RWPE2 (cell line): ENCODE results near the gene PSEN2.
"Not testable (repeated sequence)": the region's sequence is repeated elsewhere in the genome, so short reads cannot be mapped to it uniquely, and the experiment has no call there.

Experiments
- ATAC-seq: fragments of 200-7000 bp; cut with Tn5 transposase; 3 replicates; pipeline ENCODE4 v1.9.1; 2021; ENCODE audit warnings: low read depth
- DNase-seq: peaks from one replicate; pipeline ENCODE4 v3.0.0-alpha.2; 2020; ENCODE audit warnings: low spot score
- H3K27ac ChIP-seq: fragments of 450-650 bp; 2 replicates; pipeline ENCODE4 v1.5.1; 2017; ENCODE audit warnings: mild to moderate bottlenecking; ENCODE audit not compliant: poor library complexity, severe bottlenecking
- H3K27me3 ChIP-seq: fragments of 250-450 bp; sonication (Bioruptor Pico); 2 replicates; pipeline ENCODE4 v1.5.1; 2021; ENCODE audit warnings: mild to moderate bottlenecking, moderate library complexity; ENCODE audit not compliant: insufficient read depth, poor library complexity, severe bottlenecking
- H3K36me3 ChIP-seq: fragments of 250-450 bp; sonication (Bioruptor Pico); 2 replicates; pipeline ENCODE4 v1.5.1; 2020; ENCODE audit warnings: low read depth, mild to moderate bottlenecking, moderate library complexity
- H3K4me1 ChIP-seq: fragments of 250-450 bp; sonication (Bioruptor Pico); 2 replicates; pipeline ENCODE4 v1.5.1; 2021; ENCODE audit warnings: mild to moderate bottlenecking, moderate library complexity; ENCODE audit not compliant: insufficient read depth, poor library complexity, severe bottlenecking
- H3K4me3 ChIP-seq: fragments of 250-450 bp; sonication (Bioruptor Pico); 2 replicates; pipeline ENCODE4 v1.5.1; 2021; ENCODE audit warnings: mild to moderate bottlenecking, moderate library complexity; ENCODE audit not compliant: severe bottlenecking
- H3K9me3 ChIP-seq: fragments of 250-450 bp; sonication (Bioruptor Pico); 2 replicates; pipeline ENCODE4 v1.5.1; 2021; ENCODE audit warnings: mild to moderate bottlenecking, moderate library complexity; ENCODE audit not compliant: severe bottlenecking
- CTCF ChIP-seq: fragments of 450-650 bp; IDR thresholded peaks from one replicate; pipeline ENCODE4 v1.5.1; 2017; ENCODE audit warnings: mild to moderate bottlenecking, moderate library complexity; ENCODE audit not compliant: poor library complexity, severe bottlenecking

Gene PSEN2

GRCh38 chr1:226919587-226919986 is 49.2 kb downstream of the PSEN2 start:
- H3K4me3 ChIP-seq: no peak overlapping the region
- ATAC-seq: no peak
- no peak overlapping the region for H3K27ac ChIP-seq
- H3K9me3 ChIP-seq: no peaks in the 10 kb centered on the region
- TF ChIP-seq CTCF: no peak
- no peaks in the 10 kb centered on the region for H3K4me1 ChIP-seq
- no peaks in the 10 kb centered on the region for H3K36me3 ChIP-seq
- DNase-seq: no peak
- H3K27me3 ChIP-seq: no peaks in the 10 kb centered on the region

GRCh38 chr1:226919995-226920394 is 49.6 kb downstream of the PSEN2 start:
- no peak for TF ChIP-seq CTCF
- H3K4me1 ChIP-seq: no peaks in the 10 kb centered on the region
- H3K36me3 ChIP-seq: no peaks in the 10 kb centered on the region
- H3K4me3 ChIP-seq: no peak overlapping the region
- no peak for DNase-seq
- no peaks in the 10 kb centered on the region for H3K9me3 ChIP-seq
- no peak for ATAC-seq
- no peak overlapping the region for H3K27ac ChIP-seq
- no peaks in the 10 kb centered on the region for H3K27me3 ChIP-seq

- no peak for TF ChIP-seq CTCF
- Histone ChIP-seq H3K36me3 (no peaks in the 10 kb centered on the region), H3K27ac (no peak overlapping the region), H3K9me3 (no peaks in the 10 kb centered on the region), H3K4me1 (no peaks in the 10 kb centered on the region), H3K27me3 (no peaks in the 10 kb centered on the region), H3K4me3 (no peak overlapping the region)
- no peak for ATAC-seq
- DNase-seq: no peak
Observed at GRCh38 chr1:226920446-226920894, 50.1 kb downstream of the PSEN2 start.

- Histone ChIP-seq H3K9me3 (no peaks in the 10 kb centered on the region), H3K4me3 (no peak overlapping the region), H3K4me1 (no peaks in the 10 kb centered on the region), H3K27ac (no peak overlapping the region), H3K27me3 (no peaks in the 10 kb centered on the region), H3K36me3 (no peaks in the 10 kb centered on the region)
- no peak for DNase-seq
- ATAC-seq: no peak
- TF ChIP-seq CTCF: no peak
Observed at GRCh38 chr1:226921504-226921903, 51.1 kb downstream of the PSEN2 start.

GRCh38 chr1:226929260-226930111 is 59.1 kb downstream of the PSEN2 start:
- not testable (repeated sequence) for ATAC-seq, H3K27ac ChIP-seq, DNase-seq, H3K27me3 ChIP-seq, H3K9me3 ChIP-seq, H3K4me1 ChIP-seq, H3K4me3 ChIP-seq, H3K36me3 ChIP-seq
